Lower leg skin (tissue), 3 donors: ENCODE results near the gene HGFAC.

ENCODE experiments used
- CTCF ChIP-seq, 3 donors: fragments of 450-650 bp; IDR thresholded peaks; one replicate each; pipeline ENCODE4 v1.5.1; 2016; ENCODE audit warnings: antibody characterized with exemption in 3 of 3, mild to moderate bottlenecking in 3 of 3, moderate library complexity in 2 of 3
- POLR2A ChIP-seq, 2 donors: fragments of 450-650 bp; IDR thresholded peaks; one replicate each; pipeline ENCODE4 v1.6.1; 2016 to 2017; ENCODE audit warnings: antibody characterized with exemption in 2 of 2, mild to moderate bottlenecking in 1 of 2, moderate library complexity in 1 of 2

GRCh38 chr4:3492741-3493719, 51.3 kb downstream of the HGFAC start:
- TF ChIP-seq CTCF (IDR thresholded peaks at IDR 0.05): no peak
- no peak for TF ChIP-seq POLR2A (IDR thresholded peaks at IDR 0.05)
